WTC11 (cell line): ENCODE measurements around the gene CTIF. TPM values are rescaled to one million over a fixed set of nuclear protein-coding genes. Genes with fewer than 3 reads are reported as not detected.

Experiments
- ATAC-seq: fragments of 200-7000 bp; cut with Tn5 transposase; 2 replicates; pipeline ENCODE4 v1.10.0; 2021; ENCODE audit warnings: mild to moderate bottlenecking, moderate library complexity
- CTCF ChIA-PET: fragments of 300-600 bp; sonication (Branson Sonifier 250); formaldehyde crosslinking; loops from one replicate; lab custom pipeline; 2021; ENCODE audit warnings: antibody characterized with exemption; lab: Charles Lee
- POLR2A ChIA-PET: fragments of 350-600 bp; sonication (Branson Sonifier 250); formaldehyde crosslinking; loops from one replicate; lab custom pipeline; 2021; ENCODE audit warnings: antibody characterized with exemption; lab: Charles Lee
- DNase-seq: peaks from one replicate; pipeline ENCODE4 v3.0.0; 2021; ENCODE audit warnings: low spot score
- H3K27ac Mint-ChIP-seq: 2 replicates; pipeline ENCODE4 v1.8.0; 2021; ENCODE audit warnings: mixed read lengths
- H3K27me3 Mint-ChIP-seq: 2 replicates; pipeline ENCODE4 v1.8.0; 2021; ENCODE audit warnings: low read depth, mild to moderate bottlenecking, moderate library complexity, mixed read lengths
- H3K36me3 Mint-ChIP-seq: 2 replicates; pipeline ENCODE4 v1.8.0; 2021; ENCODE audit warnings: mixed read lengths
- H3K4me1 Mint-ChIP-seq: 2 replicates; pipeline ENCODE4 v1.8.0; 2022; ENCODE audit warnings: mixed read lengths
- H3K4me3 Mint-ChIP-seq: 2 replicates; pipeline ENCODE4 v1.8.0; 2021; ENCODE audit warnings: mild to moderate bottlenecking, moderate library complexity, mixed read lengths
- H3K9me3 Mint-ChIP-seq: 2 replicates; pipeline ENCODE4 v1.8.0; 2021; ENCODE audit warnings: mixed read lengths
- ATF1 ChIP-seq: sonication (generic); formaldehyde crosslinking; IDR thresholded peaks from 2 replicates; pipeline ENCODE4 v1.8.1; 2023; ENCODE audit warnings: mild to moderate bottlenecking, moderate library complexity, missing genetic modification reagents
- ATF3 ChIP-seq: sonication (generic); formaldehyde crosslinking; conservative IDR thresholded peaks from 2 replicates; pipeline ENCODE4 v1.8.1; 2022; ENCODE audit warnings: mild to moderate bottlenecking, missing genetic modification reagents
- CTCF ChIP-seq: fragments of 200-600 bp; IDR thresholded peaks from 2 replicates; pipeline ENCODE4 v1.8.0; 2022; ENCODE audit warnings: antibody characterized with exemption
- IRF2 ChIP-seq: sonication (generic); formaldehyde crosslinking; IDR thresholded peaks from 2 replicates; pipeline ENCODE4 v1.8.0; 2022; ENCODE audit warnings: low read depth, missing genetic modification reagents, borderline replicate concordance
- JUN ChIP-seq: sonication (generic); formaldehyde crosslinking; IDR thresholded peaks from 2 replicates; pipeline ENCODE4 v1.8.0; 2023; ENCODE audit warnings: mild to moderate bottlenecking, missing genetic modification reagents
- MYBL2 ChIP-seq: sonication (generic); formaldehyde crosslinking; IDR thresholded peaks from 2 replicates; pipeline ENCODE4 v1.8.1; 2023; ENCODE audit warnings: mild to moderate bottlenecking, moderate library complexity, missing genetic modification reagents
- NR2C2 ChIP-seq: sonication (generic); formaldehyde crosslinking; IDR thresholded peaks from 2 replicates; pipeline ENCODE4 v1.8.0; 2022; ENCODE audit warnings: mild to moderate bottlenecking, missing genetic modification reagents
- SOX15 ChIP-seq: fragments of 250-450 bp; sonication (Bioruptor Pico); IDR thresholded peaks from 2 replicates; pipeline ENCODE4 v1.9.0; 2021; ENCODE audit warnings: mild to moderate bottlenecking
- STAT6 ChIP-seq: sonication (generic); formaldehyde crosslinking; conservative IDR thresholded peaks from 2 replicates; pipeline ENCODE4 v1.8.1; 2023; ENCODE audit warnings: mild to moderate bottlenecking, low read depth, missing genetic modification reagents, moderate library complexity
- ZNF423 ChIP-seq: fragments of 250-450 bp; sonication (Bioruptor Pico); IDR thresholded peaks from 2 replicates; pipeline ENCODE4 v2.1.2; 2022; ENCODE audit warnings: mild to moderate bottlenecking, moderate library complexity
- ZNF425 ChIP-seq: fragments of 250-450 bp; sonication (Bioruptor Pico); conservative IDR thresholded peaks from 2 replicates; pipeline ENCODE4 v1.9.0; 2021; ENCODE audit warnings: mild to moderate bottlenecking
- total RNA-seq: library from RNA; stranded (reverse); gene quantifications from 3 replicates; pipeline ENCODE4 v1.2.3, GENCODE V29; 2021
- TF ChIP-seq, protein P1 (sequence below): sonication (generic); formaldehyde crosslinking; IDR thresholded peaks from 2 replicates; pipeline ENCODE4 v1.8.0; 2022; ENCODE audit warnings: missing genetic modification reagents
- TF ChIP-seq, protein P2 (sequence below): sonication (generic); formaldehyde crosslinking; IDR thresholded peaks from 2 replicates; pipeline ENCODE4 v1.8.1; 2023; ENCODE audit warnings: mild to moderate bottlenecking, missing genetic modification reagents, borderline replicate concordance

CTIF gene
- total RNA-seq, 1 experiment from 2014 or later = 28.5 TPM

DNA sequence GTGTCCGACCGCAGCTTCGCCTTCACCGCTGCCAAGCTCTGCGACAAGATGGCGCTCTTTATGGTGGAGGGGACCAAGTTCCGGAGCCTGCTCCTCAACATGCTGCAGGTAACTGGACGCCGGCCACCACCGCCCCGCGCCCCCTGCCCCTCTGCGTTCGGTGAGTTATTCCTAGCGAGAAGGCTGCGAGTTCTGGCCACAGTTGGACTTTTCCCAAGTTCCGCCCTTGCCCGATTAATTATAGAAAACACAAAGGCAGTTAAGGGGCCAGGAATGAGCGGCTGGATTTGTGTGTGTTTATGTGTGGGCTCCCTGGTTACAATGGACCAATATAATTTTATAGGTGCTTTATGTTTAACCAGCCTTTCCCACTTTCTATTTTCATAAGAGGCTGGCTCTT lies 222.8 kb downstream of the CTIF start:
- Mint-ChIP-seq H3K4me3 (no peak overlapping the region), H3K27me3 (no peaks in the 10 kb centered on the region), H3K9me3 (peaks cover 4% of the 10 kb centered on the region; the same call in 1 of the 2 replicates), H3K36me3 (peaks cover 9% of the 10 kb centered on the region)
- ATAC-seq = no peak
- POLR2A ChIA-PET = no interaction called here
- CTCF ChIA-PET = no interaction called here
- no peak for TF ChIP-seq CTCF
- TF ChIP-seq, all 79 proteins: peak for 0
- no peak overlapping the region for H3K27ac Mint-ChIP-seq
- peaks cover 7% of the 10 kb centered on the region for H3K4me1 Mint-ChIP-seq
- no peak for DNase-seq

- Mint-ChIP-seq H3K4me3 (no peak overlapping the region), H3K27ac (no peak overlapping the region; the same call in 1 of the 2 replicates), H3K27me3 (no peaks in the 10 kb centered on the region), H3K36me3 (peaks cover 9% of the 10 kb centered on the region), H3K4me1 (peaks cover 9% of the 10 kb centered on the region), H3K9me3 (peaks cover 4% of the 10 kb centered on the region; the same call in 1 of the 2 replicates)
- ATAC-seq (no peak), DNase-seq (no peak)
- ChIA-PET POLR2A (no interaction called here), CTCF (no interaction called here)
- TF ChIP-seq NR2C2 (no peak), SOX15 (no peak), JUN (no peak), ATF3 (CRISPR knock-in tag) (no peak), ZNF423 (no peak), CTCF (no peak), ATF1 (no peak), STAT6 (no peak), IRF2 (CRISPR knock-in tag) (no peak), ZNF425 (CRISPR knock-in tag) (no peak), MYBL2 (CRISPR knock-in tag) (no peak)
- TF ChIP-seq, protein P1, sequence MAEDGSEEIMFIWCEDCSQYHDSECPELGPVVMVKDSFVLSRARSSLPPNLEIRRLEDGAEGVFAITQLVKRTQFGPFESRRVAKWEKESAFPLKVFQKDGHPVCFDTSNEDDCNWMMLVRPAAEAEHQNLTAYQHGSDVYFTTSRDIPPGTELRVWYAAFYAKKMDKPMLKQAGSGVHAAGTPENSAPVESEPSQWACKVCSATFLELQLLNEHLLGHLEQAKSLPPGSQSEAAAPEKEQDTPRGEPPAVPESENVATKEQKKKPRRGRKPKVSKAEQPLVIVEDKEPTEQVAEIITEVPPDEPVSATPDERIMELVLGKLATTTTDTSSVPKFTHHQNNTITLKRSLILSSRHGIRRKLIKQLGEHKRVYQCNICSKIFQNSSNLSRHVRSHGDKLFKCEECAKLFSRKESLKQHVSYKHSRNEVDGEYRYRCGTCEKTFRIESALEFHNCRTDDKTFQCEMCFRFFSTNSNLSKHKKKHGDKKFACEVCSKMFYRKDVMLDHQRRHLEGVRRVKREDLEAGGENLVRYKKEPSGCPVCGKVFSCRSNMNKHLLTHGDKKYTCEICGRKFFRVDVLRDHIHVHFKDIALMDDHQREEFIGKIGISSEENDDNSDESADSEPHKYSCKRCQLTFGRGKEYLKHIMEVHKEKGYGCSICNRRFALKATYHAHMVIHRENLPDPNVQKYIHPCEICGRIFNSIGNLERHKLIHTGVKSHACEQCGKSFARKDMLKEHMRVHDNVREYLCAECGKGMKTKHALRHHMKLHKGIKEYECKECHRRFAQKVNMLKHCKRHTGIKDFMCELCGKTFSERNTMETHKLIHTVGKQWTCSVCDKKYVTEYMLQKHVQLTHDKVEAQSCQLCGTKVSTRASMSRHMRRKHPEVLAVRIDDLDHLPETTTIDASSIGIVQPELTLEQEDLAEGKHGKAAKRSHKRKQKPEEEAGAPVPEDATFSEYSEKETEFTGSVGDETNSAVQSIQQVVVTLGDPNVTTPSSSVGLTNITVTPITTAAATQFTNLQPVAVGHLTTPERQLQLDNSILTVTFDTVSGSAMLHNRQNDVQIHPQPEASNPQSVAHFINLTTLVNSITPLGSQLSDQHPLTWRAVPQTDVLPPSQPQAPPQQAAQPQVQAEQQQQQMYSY (CRISPR knock-in tag) = no peak
- TF ChIP-seq, protein P2, sequence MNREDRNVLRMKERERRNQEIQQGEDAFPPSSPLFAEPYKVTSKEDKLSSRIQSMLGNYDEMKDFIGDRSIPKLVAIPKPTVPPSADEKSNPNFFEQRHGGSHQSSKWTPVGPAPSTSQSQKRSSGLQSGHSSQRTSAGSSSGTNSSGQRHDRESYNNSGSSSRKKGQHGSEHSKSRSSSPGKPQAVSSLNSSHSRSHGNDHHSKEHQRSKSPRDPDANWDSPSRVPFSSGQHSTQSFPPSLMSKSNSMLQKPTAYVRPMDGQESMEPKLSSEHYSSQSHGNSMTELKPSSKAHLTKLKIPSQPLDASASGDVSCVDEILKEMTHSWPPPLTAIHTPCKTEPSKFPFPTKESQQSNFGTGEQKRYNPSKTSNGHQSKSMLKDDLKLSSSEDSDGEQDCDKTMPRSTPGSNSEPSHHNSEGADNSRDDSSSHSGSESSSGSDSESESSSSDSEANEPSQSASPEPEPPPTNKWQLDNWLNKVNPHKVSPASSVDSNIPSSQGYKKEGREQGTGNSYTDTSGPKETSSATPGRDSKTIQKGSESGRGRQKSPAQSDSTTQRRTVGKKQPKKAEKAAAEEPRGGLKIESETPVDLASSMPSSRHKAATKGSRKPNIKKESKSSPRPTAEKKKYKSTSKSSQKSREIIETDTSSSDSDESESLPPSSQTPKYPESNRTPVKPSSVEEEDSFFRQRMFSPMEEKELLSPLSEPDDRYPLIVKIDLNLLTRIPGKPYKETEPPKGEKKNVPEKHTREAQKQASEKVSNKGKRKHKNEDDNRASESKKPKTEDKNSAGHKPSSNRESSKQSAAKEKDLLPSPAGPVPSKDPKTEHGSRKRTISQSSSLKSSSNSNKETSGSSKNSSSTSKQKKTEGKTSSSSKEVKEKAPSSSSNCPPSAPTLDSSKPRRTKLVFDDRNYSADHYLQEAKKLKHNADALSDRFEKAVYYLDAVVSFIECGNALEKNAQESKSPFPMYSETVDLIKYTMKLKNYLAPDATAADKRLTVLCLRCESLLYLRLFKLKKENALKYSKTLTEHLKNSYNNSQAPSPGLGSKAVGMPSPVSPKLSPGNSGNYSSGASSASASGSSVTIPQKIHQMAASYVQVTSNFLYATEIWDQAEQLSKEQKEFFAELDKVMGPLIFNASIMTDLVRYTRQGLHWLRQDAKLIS (CRISPR knock-in tag) = no peak
Measured at GRCh38 chr18:48762022-48762421, 223.2 kb downstream of the CTIF start.
